Measurements from ENCODE around the gene CELA2B.
"Not testable (repeated sequence)": the region's sequence is repeated elsewhere in the genome, so short reads cannot be mapped to it uniquely, and the experiment has no call there.

Gene CELA2B

GRCh38 chr1:15465674-15466073, 10.2 kb upstream of the CELA2B start:
- H3K27ac ChIP-seq, result no peak overlapping the region
- DNase-seq (ENCODE audit: low read depth, low spot score), result no peak

DNA sequence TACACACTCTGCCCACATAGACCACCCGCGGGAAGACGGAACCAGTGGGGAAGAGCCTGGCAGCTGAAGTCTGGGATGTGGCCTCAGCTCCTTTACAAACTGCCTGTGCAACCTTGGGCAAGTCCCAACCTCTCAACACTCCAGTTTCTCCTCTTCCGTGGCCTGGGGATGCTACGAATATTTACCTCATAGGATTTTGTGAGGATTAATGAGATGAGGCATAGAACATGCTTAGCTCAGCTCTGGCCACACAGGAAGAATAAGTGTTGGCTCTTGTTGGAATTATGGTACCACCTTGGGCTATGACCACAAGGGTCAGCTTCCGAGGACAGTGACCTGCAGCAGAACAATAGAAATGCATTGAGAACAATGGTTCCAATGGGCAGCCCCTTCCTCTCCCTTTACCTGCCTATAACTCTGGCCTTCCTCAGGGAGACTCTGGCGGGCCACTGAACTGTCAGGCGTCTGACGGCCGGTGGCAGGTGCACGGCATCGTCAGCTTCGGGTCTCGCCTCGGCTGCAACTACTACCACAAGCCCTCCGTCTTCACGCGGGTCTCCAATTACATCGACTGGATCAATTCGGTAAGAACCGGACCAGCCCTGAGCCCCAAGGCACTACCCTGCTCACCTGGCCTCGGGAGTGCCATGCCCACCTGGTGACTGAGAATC, 8.8 kb upstream of the CELA2B start:
- DNase-seq (ENCODE audit: low read depth, low spot score); H3K27ac ChIP-seq: not testable (repeated sequence)

GRCh38 chr1:15468145-15468544, 7.8 kb upstream of the CELA2B start:
- no peak for DNase-seq (ENCODE audit: low read depth, low spot score)
- H3K27ac ChIP-seq, result no peak overlapping the region

GRCh38 chr1:15469361-15469760, 6.5 kb upstream of the CELA2B start:
- no peak overlapping the region for H3K27ac ChIP-seq
- DNase-seq (ENCODE audit: low read depth, low spot score), result no peak

GRCh38 chr1:15469821-15470448, 6.0 kb upstream of the CELA2B start:
- not testable (repeated sequence) for H3K27ac ChIP-seq; DNase-seq (ENCODE audit: low read depth, low spot score)

GRCh38 chr1:15471067-15471466, 4.8 kb upstream of the CELA2B start:
- H3K27ac ChIP-seq; DNase-seq (ENCODE audit: low read depth, low spot score): not testable (repeated sequence)

- DNase-seq (ENCODE audit: low read depth, low spot score); H3K27ac ChIP-seq: not testable (repeated sequence)
Measured at GRCh38 chr1:15471723-15472122, 4.2 kb upstream of the CELA2B start.

GRCh38 chr1:15472587-15472986, 3.3 kb upstream of the CELA2B start:
- H3K27ac ChIP-seq, result no peak overlapping the region
- DNase-seq (ENCODE audit: low read depth, low spot score), result no peak

DNA sequence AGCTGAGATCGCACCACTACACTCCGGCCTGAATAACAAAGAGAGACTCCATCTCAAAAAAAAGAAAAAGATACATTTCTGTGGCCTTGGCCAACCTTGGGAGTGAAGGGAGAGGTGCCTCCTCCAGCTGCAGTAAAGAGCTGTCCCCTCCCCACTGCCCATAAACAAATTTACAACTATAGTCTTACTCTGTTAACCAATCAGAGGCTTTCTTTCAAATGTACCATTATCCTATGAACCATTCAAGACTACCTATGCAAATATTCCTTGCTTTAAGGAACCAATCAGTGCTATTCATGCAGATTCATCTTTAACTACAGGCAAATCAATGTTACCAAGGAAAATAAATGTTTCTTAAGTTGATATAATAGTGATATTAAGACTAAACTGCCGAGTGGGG, 1.0 kb downstream of the CELA2B start:
- DNase-seq (ENCODE audit: low read depth, low spot score), result no peak
- H3K27ac ChIP-seq, result no peak overlapping the region

DNA sequence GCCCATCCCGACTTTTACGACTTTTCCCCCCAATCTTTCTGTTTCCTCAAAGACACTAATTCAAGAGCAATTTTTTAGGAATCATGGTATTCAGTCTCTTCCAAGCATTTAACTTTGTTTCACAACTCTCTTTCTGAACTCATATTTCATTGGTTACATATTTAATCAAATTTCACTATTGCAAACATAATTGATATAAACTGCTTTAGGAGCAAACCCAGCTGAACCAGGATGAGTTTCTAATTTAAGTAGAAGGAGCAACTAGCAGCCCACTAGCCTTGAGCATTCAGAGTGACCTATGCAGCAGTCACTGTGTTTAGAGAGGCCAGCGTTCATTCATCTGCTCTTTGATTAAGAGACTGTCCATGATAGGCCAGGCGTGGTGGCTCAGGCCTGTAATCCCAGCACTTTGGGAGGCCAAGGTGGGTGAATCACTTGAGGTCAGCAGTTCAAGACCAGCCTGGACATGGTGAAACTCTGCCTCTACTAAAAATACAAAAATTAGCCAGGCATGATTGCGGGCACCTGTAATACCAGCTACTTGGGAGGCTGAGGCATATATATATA, 1.8 kb downstream of the CELA2B start:
- no peak for DNase-seq (ENCODE audit: low read depth, low spot score)
- no peak overlapping the region for H3K27ac ChIP-seq

DNA sequence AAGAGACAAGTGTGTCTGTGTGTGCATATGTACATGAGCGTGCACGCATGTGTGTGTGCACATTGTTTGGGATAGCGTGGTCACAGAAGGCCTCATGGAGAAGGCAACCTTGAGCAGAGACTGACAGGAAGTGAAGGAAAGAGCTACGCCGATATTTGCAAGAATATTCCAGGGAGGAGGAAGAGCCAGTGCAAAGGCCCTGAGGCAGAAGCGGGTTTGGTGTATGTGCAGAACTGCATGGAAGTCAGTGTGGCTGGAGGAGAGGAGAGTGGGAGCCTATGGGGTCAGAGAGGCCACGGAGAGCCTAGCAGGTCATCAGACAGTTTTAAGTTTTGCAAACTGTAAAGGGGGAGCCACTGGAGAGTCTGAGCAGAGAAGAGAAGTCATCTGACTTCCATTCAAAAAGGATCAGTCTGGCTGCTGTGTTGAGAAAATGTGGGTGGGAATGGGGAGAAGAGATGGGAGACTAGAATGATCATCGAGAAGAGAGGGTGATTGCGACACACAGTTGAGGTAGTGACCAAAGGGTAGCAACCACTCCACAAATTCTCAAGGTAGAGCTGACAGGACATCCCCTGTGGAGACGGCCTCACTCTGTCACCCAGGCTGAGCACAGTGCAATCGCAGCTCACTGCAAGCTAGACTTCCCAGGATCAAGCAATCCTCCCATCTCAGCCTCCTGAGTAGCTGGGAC, 3.9 kb downstream of the CELA2B start:
- H3K27ac ChIP-seq, result no peak overlapping the region
- no peak for DNase-seq (ENCODE audit: low read depth, low spot score)

- H3K27ac ChIP-seq; DNase-seq (ENCODE audit: low read depth, low spot score): not testable (repeated sequence)
Measured at GRCh38 chr1:15482455-15482854, 6.6 kb downstream of the CELA2B start.

- H3K27ac ChIP-seq; DNase-seq (ENCODE audit: low read depth, low spot score): not testable (repeated sequence)
Measured at GRCh38 chr1:15482983-15483543, 7.2 kb downstream of the CELA2B start.

DNA sequence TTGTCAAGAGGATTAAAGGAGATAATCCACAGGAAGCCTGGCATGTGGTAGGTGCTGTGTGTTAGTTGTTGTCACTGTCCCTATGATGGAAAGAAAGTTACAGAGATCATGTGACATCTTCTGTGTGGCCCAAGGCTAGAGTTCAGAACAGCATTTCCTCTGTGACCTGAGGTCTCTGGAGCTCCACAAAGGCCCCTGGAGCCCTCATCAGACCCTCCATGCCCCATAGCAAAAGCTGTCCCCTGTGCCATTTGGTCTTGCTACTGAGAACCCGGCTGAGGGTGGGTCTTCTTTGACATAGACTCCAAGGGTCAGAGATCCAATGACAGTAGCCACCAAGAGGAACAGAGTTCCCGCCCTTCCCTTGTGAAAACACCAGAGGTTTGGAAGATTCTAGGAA, 8.1 kb downstream of the CELA2B start:
- DNase-seq (ENCODE audit: low read depth, low spot score), result no peak

GRCh38 chr1:15484443-15484842, 8.5 kb downstream of the CELA2B start:
- DNase-seq (ENCODE audit: low read depth, low spot score); H3K27ac ChIP-seq: not testable (repeated sequence)

More for the DNA sequence above, 8.1 kb downstream of the CELA2B start:
- H3K27ac ChIP-seq, result no peak overlapping the region

- DNase-seq (ENCODE audit: low read depth, low spot score), result no peak
- no peak overlapping the region for H3K27ac ChIP-seq
Measured at GRCh38 chr1:15485636-15486035, 9.7 kb downstream of the CELA2B start.

GRCh38 chr1:15486844-15487610, 11.1 kb downstream of the CELA2B start:
- not testable (repeated sequence) for DNase-seq (ENCODE audit: low read depth, low spot score); H3K27ac ChIP-seq

GRCh38 chr1:15488371-15488770, 12.5 kb downstream of the CELA2B start:
- no peak overlapping the region for H3K27ac ChIP-seq
- DNase-seq (ENCODE audit: low read depth, low spot score), result no peak

GRCh38 chr1:15489052-15489736, 13.3 kb downstream of the CELA2B start:
- no peak overlapping the region for H3K27ac ChIP-seq
- DNase-seq (ENCODE audit: low read depth, low spot score), result no peak
